Measurements from ENCODE around the gene EPHB3.

GRCh38 chr3:184593928-184594303, 32.3 kb downstream of the EPHB3 start:
- TF ChIP-seq POLR2AphosphoS5 (IDR thresholded peaks at IDR 0.05; ENCODE audit: insufficient read depth in 1 of 2, low read depth in 1 of 2) (no peak), POLR2A (IDR thresholded peaks at IDR 0.05) (no peak)
- TF ChIP-seq, protein P1, sequence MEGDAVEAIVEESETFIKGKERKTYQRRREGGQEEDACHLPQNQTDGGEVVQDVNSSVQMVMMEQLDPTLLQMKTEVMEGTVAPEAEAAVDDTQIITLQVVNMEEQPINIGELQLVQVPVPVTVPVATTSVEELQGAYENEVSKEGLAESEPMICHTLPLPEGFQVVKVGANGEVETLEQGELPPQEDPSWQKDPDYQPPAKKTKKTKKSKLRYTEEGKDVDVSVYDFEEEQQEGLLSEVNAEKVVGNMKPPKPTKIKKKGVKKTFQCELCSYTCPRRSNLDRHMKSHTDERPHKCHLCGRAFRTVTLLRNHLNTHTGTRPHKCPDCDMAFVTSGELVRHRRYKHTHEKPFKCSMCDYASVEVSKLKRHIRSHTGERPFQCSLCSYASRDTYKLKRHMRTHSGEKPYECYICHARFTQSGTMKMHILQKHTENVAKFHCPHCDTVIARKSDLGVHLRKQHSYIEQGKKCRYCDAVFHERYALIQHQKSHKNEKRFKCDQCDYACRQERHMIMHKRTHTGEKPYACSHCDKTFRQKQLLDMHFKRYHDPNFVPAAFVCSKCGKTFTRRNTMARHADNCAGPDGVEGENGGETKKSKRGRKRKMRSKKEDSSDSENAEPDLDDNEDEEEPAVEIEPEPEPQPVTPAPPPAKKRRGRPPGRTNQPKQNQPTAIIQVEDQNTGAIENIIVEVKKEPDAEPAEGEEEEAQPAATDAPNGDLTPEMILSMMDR (IDR thresholded peaks at IDR 0.05) = no peak
